ENCODE measurements around the gene PPIF. TPM values are rescaled to one million over a fixed set of nuclear protein-coding genes. Genes with fewer than 3 reads are reported as not detected.

The PPIF gene
- total and polyA plus RNA-seq, 2 of the 13 experiments (the other 11 are each of a cell fraction or from before 2014, with no cell fraction given), result 147 to 157 TPM

- TF ChIP-seq THAP9 (CRISPR knock-in tag; IDR thresholded peaks at IDR 0.05; ENCODE audit: borderline replicate concordance), result no peak
- no peak for TF ChIP-seq FOXK2 (IDR thresholded peaks at IDR 0.05)
- peak; percentile 58 for TF ChIP-seq ZNF563 (CRISPR knock-in tag; IDR thresholded peaks at IDR 0.05)
- TF ChIP-seq, protein P1, sequence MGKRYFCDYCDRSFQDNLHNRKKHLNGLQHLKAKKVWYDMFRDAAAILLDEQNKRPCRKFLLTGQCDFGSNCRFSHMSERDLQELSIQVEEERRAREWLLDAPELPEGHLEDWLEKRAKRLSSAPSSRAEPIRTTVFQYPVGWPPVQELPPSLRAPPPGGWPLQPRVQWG (CRISPR knock-in tag; IDR thresholded peaks at IDR 0.05; ENCODE audit: borderline replicate concordance, low read depth), result no peak; the same call in 1 of the 2 replicates
- TF ChIP-seq ARNT2 (CRISPR knock-in tag; IDR thresholded peaks at IDR 0.05; ENCODE audit: low read depth), result peak; percentile 85
Observed at GRCh38 chr10:79347226-79347893, at the start of gene PPIF (continued).

DNA sequence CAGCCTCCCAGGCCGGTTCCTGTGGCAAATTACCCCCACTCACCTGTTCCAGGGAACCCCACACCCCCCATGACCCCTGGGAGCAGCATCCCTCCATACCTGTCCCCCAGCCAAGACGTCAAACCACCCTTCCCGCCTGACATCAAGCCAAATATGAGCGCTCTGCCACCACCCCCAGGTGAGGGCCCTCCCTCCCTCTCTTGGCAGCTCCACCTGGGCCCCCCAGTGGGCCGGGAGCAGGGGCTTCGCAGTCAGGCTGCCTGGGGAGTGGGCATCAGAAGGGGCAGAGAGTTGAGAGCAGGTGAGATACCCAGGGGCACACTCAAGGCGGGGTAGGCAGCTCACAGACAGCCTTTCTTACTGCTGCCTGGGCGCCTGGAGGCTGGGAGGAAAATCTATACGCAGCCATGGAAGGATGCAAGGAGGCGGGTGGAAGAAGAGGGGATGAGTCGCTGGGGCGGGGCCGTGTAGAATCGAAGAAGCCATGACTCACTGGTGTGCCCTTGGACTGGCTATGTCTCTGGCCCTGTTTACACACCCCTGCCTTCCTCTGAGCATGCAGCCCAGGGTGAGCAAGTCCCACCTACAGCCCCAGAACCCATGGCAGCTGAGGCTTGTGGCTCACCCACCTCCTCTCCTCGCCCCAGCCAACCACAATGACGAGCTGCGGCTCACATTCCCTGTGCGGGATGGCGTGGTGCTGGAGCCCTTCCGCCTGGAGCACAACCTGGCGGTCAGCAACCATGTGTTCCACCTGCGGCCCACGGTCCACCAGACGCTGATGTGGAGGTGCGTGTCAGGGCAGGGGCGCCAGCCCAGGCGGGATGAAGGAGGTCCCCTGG lies 48.6 kb upstream of the PPIF start:
- ChIA-PET POLR2A (no interaction called here), CTCF (ENCODE audit: low intra/inter-chr PET ratio, low total read pairs) (no interaction called here)
- Histone ChIP-seq H3K4me2 (ENCODE audit: low read depth, low read length) (no peak overlapping the region), H3K36me3 (replicated peaks in 1 of 2; ENCODE audit: control insufficient read depth in 1 of 2, insufficient read depth in 2 of 2, low read length in 2 of 2) (peaks cover 46 to 95% of the 10 kb centered on the region in 2 experiments), H2AFZ (ENCODE audit: low read length) (no peak overlapping the region), H3K27ac (ENCODE audit: extremely low read length, insufficient read depth, low read length) (no peak overlapping the region), H3K27me3 (ENCODE audit: control insufficient read depth in 1 of 2, insufficient read depth in 2 of 2, low read length in 2 of 2) (no peaks in the 10 kb centered on the region), H3K4me1 (ENCODE audit: insufficient read depth, low read length) (peaks cover 12% of the 10 kb centered on the region; the same call in 1 of the 2 replicates), H3K4me3 (replicated peaks in 1 of 3; ENCODE audit: insufficient read depth in 1 of 3, low read depth in 2 of 3, low read length in 3 of 3) (no peak overlapping the region), H3K9ac (ENCODE audit: insufficient read depth, low read depth, low read length) (no peak overlapping the region), H3K9me3 (ENCODE audit: low read length) (no peaks in the 10 kb centered on the region), H3K79me2 (ENCODE audit: insufficient read depth, low read length) (no peaks in the 10 kb centered on the region), H4K20me1 (ENCODE audit: insufficient read depth, low read length) (no peaks in the 10 kb centered on the region)
- FAIRE-seq (no peak), ATAC-seq (peak; percentile 49), DNase-seq (ENCODE audit: low spot score) (peak; percentile 65)
- BruUV-seq (replicated peaks), result no TSS peak
- in situ Hi-C loops (cut with HindIII; ENCODE audit: extremely low pct_ligation_motif_present, low pct_unique_long_range_greater_than_20kb) (no loop called here), intact Hi-C loops (cut with micrococcal nuclease; ENCODE audit: unreplicated experiment) (loop anchor here (10.0 kb wide), 1 partner anchor 46 kb away; the partner anchor contains the start of gene PPIF)
- 88% methylated on average over 15 of the region's 27 CpGs for WGBS (ENCODE audit: low lambda C conversion rate)
- TF ChIP-seq KLF11 (CRISPR knock-in tag; IDR thresholded peaks at IDR 0.05) (no peak), BHLHE40 (IDR thresholded peaks at IDR 0.05; ENCODE audit: low read length) (no peak), ZNF564 (CRISPR knock-in tag; IDR thresholded peaks at IDR 0.05) (no peak), ZNF687 (CRISPR knock-in tag; IDR thresholded peaks at IDR 0.05) (peak; percentile 40), SAP130 (CRISPR knock-in tag; IDR thresholded peaks at IDR 0.05; ENCODE audit: low read depth) (peak; percentile 16; the same call in 1 of the 2 replicates)
- TF ChIP-seq, protein P2, sequence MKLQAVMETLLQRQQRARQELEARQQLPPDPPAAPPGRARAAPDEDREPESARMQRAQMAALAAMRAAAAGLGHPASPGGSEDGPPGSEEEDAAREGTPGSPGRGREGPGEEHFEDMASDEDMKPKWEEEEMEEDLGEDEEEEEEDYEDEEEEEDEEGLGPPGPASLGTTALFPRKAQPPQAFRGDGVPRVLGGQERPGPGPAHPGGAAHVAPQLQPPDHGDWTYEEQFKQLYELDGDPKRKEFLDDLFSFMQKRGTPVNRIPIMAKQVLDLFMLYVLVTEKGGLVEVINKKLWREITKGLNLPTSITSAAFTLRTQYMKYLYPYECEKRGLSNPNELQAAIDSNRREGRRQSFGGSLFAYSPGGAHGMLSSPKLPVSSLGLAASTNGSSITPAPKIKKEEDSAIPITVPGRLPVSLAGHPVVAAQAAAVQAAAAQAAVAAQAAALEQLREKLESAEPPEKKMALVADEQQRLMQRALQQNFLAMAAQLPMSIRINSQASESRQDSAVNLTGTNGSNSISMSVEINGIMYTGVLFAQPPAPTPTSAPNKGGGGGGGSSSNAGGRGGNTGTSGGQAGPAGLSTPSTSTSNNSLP (IDR thresholded peaks at IDR 0.05; ENCODE audit: low read depth, low read length), result no peak

Measured in HepG2 (cell line).